Brain pericyte (primary cell): ENCODE measurements around the gene LRRC8C.

Experiments
- DNase-seq: peaks from one replicate; pipeline ENCODE4 v3.0.0-alpha.2; 2012; ENCODE audit warnings: low read depth, low spot score

The LRRC8C gene

DNA sequence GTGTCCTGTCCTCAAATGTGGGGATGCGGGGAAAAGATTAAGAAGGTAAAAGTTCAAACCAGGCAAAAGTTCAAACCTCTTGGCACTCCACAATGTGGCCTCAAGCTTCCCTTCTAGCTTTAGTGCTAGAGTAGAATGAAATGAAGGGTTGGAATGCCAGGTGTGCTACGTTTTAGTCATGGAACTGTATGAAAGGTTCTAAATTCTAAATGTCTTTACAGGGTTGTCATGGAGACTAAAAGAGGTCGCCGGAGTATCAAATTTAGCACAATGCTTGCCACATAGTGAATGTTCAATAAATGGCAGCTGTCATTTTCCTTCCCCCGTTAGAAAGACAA is 130.7 kb downstream of the LRRC8C start:
- DNase-seq, result no peak

GRCh38 chr1:89765774-89766173 is 132.9 kb downstream of the LRRC8C start:
- no peak for DNase-seq

GRCh38 chr1:89767618-89768017 is 134.7 kb downstream of the LRRC8C start:
- DNase-seq, result no peak
